Upper lobe of right lung (tissue), 1 donor: ENCODE results near the gene NDUFC2. TPM values are rescaled to one million over a fixed set of nuclear protein-coding genes. Genes with fewer than 3 reads are reported as not detected.
A peak's percentile ranks its signal among the peaks of the same experiment; 100 is the strongest.
"Not testable (repeated sequence)": the region's sequence is repeated elsewhere in the genome, so short reads cannot be mapped to it uniquely, and the experiment has no call there.

ENCODE experiments used
- ATAC-seq: fragments of 200-7000 bp; cut with Tn5 transposase; one replicate; pipeline ENCODE4 v1.9.1; 2020; ENCODE audit warnings: mild to moderate bottlenecking, moderate library complexity
- DNase-seq: peaks from one replicate; pipeline ENCODE4 v3.0.0-alpha.2; 2020
- H3K27ac ChIP-seq: fragments of 200-600 bp; one replicate; pipeline ENCODE4 v1.8.0; 2022
- H3K27me3 ChIP-seq: fragments of 200-600 bp; one replicate; pipeline ENCODE4 v1.8.0; 2022; ENCODE audit warnings: mild to moderate bottlenecking
- H3K36me3 ChIP-seq: fragments of 200-600 bp; one replicate; pipeline ENCODE4 v1.8.0; 2022
- H3K4me1 ChIP-seq: fragments of 200-600 bp; one replicate; pipeline ENCODE4 v1.8.0; 2022
- H3K4me3 ChIP-seq: fragments of 200-600 bp; one replicate; pipeline ENCODE4 v1.8.0; 2022; ENCODE audit warnings: mild to moderate bottlenecking
- H3K9me3 ChIP-seq: fragments of 200-600 bp; one replicate; pipeline ENCODE4 v1.8.0; 2022
- intact Hi-C: fragments of 100-400 bp; cut with DNase I; formaldehyde crosslinking; loops from one replicate; pipeline ENCODE4 v1.11.0; 2022
- total RNA-seq: library from RNA; stranded (reverse); fragmentation: NEBNext Ultra II Directional; extraction: Animal tissue kit (Norgen Biotek cat#: 25700); gene quantifications from one replicate; pipeline ENCODE4 v1.2.1, GENCODE V29; 2021
- TF ChIP-seq, protein P1 (sequence below): fragments of 200-600 bp; IDR thresholded peaks from one replicate; pipeline ENCODE4 v1.8.0; 2022; ENCODE audit warnings: antibody characterized with exemption
- donor health status: DM: no; HTN: yes; CAD: no; lungs with severe emphysema.

NDUFC2 gene
- total RNA-seq, 1 donor from 2014 or later = 140 TPM

DNA sequence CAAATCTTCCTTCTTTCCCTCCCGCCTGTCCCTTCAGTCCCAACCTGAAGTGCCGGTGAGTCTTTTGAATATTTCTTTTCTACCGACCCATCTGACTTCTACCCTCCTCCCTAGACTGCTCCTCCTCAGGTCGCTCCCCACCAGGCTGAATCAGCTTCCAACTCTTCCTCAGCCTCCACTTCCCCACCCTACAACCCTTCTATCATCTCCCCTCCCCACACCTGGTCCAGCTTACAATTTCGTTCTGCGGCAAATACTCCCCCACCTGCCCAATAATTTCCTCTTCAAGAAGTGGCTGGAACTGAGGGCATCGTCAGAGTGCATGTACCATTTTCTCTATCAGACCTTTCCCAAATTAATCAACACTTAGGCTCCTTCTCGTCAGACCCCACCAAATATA lies 2.5 kb upstream of the NDUFC2 start:
- Histone ChIP-seq H3K27me3 (no peaks in the 10 kb centered on the region), H3K4me3 (peak overlapping the region; percentile 4), H3K9me3 (no peaks in the 10 kb centered on the region), H3K36me3 (no peaks in the 10 kb centered on the region), H3K4me1 (peaks cover 17% of the 10 kb centered on the region), H3K27ac (peak overlapping the region; percentile 52)
- DNase-seq (no peak), ATAC-seq (no peak)
- intact Hi-C loops = no loop called here
- TF ChIP-seq, protein P1, sequence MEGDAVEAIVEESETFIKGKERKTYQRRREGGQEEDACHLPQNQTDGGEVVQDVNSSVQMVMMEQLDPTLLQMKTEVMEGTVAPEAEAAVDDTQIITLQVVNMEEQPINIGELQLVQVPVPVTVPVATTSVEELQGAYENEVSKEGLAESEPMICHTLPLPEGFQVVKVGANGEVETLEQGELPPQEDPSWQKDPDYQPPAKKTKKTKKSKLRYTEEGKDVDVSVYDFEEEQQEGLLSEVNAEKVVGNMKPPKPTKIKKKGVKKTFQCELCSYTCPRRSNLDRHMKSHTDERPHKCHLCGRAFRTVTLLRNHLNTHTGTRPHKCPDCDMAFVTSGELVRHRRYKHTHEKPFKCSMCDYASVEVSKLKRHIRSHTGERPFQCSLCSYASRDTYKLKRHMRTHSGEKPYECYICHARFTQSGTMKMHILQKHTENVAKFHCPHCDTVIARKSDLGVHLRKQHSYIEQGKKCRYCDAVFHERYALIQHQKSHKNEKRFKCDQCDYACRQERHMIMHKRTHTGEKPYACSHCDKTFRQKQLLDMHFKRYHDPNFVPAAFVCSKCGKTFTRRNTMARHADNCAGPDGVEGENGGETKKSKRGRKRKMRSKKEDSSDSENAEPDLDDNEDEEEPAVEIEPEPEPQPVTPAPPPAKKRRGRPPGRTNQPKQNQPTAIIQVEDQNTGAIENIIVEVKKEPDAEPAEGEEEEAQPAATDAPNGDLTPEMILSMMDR = no peak

DNA sequence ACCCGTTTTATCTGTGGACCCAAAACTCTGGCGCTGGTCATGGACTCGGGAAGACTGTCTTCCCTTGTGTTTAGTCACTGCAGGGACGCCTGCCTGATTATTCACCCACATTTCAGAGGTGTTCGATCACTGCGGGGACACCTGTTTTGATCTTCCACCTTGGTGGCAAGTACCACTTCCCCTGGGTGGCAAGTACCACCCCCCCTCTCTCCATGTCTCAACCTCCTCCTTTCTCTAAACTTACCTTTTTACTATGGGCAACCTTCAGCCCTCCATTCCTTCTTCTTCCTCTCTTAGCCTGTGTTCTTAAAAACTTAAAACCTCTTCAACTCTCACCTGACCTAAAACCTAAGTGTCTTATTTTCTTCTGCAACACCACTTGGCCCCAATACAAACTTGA lies 1.9 kb upstream of the NDUFC2 start:
- Histone ChIP-seq H3K4me3 (peak overlapping the region; percentile 4), H3K27me3 (no peaks in the 10 kb centered on the region), H3K4me1 (peaks cover 23% of the 10 kb centered on the region), H3K27ac (peak overlapping the region; percentile 52), H3K9me3 (no peaks in the 10 kb centered on the region), H3K36me3 (no peaks in the 10 kb centered on the region)
- no peak for DNase-seq
- TF ChIP-seq, protein P1 = no peak
- intact Hi-C loops = no loop called here
- no peak for ATAC-seq

DNA sequence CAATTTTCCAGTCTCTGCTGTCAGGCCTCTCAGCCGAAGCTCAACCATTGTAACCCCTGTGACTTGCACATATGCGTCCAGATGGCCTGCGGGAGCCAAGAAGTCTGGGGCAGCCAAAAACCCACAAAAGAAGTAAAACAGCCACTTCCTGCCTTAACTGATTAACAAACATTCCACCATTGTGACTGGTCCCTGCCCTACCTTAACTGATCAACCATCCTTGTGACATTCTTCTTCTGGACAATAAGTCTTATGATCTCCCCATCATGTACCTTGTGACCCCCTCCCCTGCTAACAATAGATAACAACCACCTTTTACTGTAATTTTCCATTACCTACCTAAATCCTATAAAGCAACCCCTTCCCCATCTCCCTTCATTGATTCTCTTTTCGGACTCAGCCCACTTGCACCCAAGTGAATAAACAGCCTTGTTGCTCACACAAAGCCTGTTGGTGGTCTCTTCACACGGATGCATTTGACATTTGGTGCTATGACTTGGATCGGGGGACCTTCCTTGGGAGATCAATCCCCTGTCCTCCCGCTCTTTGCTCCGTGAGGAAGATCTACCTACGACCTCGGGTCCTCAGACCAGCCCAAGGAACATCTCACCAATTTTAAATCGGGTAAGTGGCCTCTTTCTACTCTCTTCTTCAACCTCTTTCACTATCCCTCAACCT lies 1.3 kb upstream of the NDUFC2 start:
- peak overlapping the region; percentile 4 for H3K4me3 ChIP-seq
- no peak for ATAC-seq
- no peaks in the 10 kb centered on the region for H3K36me3 ChIP-seq
- intact Hi-C loops = no loop called here
- no peak for DNase-seq
- TF ChIP-seq, protein P1 = no peak
- H3K27ac ChIP-seq = peak overlapping the region; percentile 88
- peaks cover 29% of the 10 kb centered on the region for H3K4me1 ChIP-seq
- H3K27me3 ChIP-seq = no peaks in the 10 kb centered on the region
- H3K9me3 ChIP-seq = no peaks in the 10 kb centered on the region

DNA sequence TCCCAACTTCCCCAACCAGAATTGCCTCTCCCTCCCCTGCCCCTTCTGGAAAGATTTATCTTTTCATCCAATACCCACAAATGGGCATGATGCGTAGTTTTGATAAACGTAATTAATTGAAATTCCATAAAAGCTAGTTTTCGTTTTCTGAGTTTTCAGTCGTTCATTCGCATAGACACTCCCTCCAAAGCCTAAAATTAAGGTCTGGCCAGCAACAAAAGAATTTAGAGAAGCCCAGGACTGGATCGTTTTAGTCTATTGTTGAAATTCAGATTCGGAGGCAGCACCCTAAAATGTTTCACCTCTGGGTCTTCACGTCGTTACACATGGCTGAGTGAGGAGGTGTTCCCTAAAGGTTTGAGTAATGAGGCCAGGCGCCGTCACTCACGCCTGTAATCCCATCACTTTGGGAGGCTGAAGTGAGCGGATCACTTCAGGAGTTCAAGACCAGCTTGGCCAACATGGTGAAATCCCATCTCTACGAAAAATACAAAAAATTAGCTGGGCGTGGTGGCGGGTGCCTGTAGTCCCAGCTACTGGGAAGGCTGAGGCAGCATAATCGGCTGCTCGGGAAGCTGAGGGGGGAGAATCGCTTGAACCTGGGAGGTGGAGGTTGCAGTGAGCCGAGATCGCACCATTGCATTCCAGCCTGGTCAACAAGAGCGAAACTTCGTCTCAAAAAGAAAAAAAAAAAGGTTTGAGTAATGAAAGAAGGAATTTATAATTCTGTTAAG lies 589 bp upstream of the NDUFC2 start:
- no peak for ATAC-seq
- intact Hi-C loops = no loop called here

DNA sequence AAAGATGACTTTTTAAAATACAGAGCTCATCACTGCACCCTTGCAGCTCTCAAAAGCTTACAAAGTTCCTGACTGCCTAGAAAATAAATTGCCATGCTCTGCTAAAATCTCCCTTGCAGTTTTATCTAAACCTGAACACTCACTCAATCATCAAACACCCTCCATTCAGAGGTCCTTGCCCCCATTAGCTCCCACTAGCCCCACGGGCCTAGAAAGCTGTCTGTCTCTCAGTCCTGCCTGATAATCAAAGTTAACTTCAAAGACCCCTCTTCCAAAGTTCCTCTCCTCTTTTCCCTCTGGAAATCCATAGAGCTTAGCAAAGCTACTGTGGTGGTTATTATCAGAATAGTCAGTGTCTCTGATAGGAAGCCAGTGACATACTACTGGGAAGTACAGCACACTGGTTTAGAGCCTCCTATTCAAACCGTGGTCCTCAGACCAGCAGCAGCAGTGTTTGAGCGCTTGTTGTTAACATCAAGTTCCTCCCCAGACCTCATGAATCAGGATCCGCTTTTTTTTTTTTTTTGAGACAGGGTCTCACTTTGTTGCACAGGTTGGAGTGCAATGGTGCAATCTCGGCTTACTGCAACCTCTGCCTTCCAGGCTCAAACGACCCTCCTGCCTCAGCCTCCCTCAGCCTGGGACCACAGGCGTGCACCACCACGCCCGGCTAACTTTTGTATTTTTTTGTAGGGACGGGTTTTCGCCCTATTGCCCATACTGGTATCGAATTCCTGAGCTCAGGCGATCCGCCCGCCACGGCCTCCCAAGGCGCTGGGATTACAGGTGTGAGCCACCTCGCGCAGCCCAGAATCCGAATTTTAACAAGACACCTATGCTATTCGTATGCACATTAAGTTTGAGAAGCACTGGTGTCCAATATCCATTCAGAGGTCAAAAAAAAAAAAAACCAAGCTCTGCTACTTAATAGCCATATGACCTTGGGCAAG lies 1.2 kb downstream of the NDUFC2 start:
- H3K27ac ChIP-seq = peak overlapping the region; percentile 88
- no peak for DNase-seq
- ATAC-seq = no peak
- intact Hi-C loops = no loop called here
- no peaks in the 10 kb centered on the region for H3K36me3 ChIP-seq
- no peaks in the 10 kb centered on the region for H3K9me3 ChIP-seq
- H3K4me1 ChIP-seq = peaks cover 41% of the 10 kb centered on the region
- peak overlapping the region; percentile 97 for H3K4me3 ChIP-seq
- no peaks in the 10 kb centered on the region for H3K27me3 ChIP-seq
- TF ChIP-seq, protein P1 = no peak

More for the DNA sequence above, 589 bp upstream of the NDUFC2 start:
- peak overlapping the region; percentile 97 for H3K4me3 ChIP-seq
- no peaks in the 10 kb centered on the region for H3K36me3 ChIP-seq
- no peaks in the 10 kb centered on the region for H3K27me3 ChIP-seq
- peak overlapping the region; percentile 88 for H3K27ac ChIP-seq
- DNase-seq = no peak
- TF ChIP-seq, protein P1 = no peak
- peaks cover 31% of the 10 kb centered on the region for H3K4me1 ChIP-seq
- no peaks in the 10 kb centered on the region for H3K9me3 ChIP-seq

DNA sequence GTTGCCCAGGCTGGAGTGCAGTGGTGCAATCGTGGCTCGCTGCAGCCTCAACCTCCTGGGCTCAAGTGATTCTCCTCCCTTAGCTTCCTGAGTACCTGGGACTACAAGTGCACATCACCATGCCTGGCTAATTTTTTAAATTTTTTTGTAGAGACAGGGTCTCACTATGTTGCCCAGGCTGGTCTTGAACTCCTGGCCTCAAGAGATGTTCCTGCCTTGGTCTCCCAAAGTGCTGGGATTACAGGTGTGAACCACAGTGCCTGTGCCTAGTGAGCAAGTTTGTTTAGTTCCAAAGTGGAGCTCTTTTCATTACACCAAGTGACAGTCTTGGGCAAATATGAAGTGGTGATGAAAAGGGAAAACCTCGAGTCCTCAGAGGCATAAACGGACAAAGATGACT lies 2.1 kb downstream of the NDUFC2 start:
- DNase-seq, intact Hi-C loops, H3K36me3 ChIP-seq, H3K27ac ChIP-seq, ATAC-seq, H3K9me3 ChIP-seq, H3K27me3 ChIP-seq: not testable (repeated sequence)
- peak overlapping the region; percentile 97 for H3K4me3 ChIP-seq
- peaks cover 41% of the 10 kb centered on the region for H3K4me1 ChIP-seq
